Ectodermal cell (in vitro differentiated cells): ENCODE data around the gene BRMS1L.

Source experiments
- H3K27ac ChIP-seq: 2 replicates; pipeline ENCODE4 v1.7.0; 2013; ENCODE audit warnings: mild to moderate bottlenecking, low read depth, low read length; ENCODE audit not compliant: insufficient read depth, poor library complexity, severe bottlenecking
- H3K27me3 ChIP-seq: 2 replicates; pipeline ENCODE4 v1.7.0; 2013; ENCODE audit warnings: mild to moderate bottlenecking, low read length; ENCODE audit not compliant: insufficient read depth, control insufficient read depth, poor library complexity, severe bottlenecking
- H3K36me3 ChIP-seq: one replicate; pipeline ENCODE4 v1.7.0; 2013; ENCODE audit warnings: low read length; ENCODE audit not compliant: control insufficient read depth, insufficient read depth
- H3K4me1 ChIP-seq: one replicate; pipeline ENCODE4 v1.7.0; 2013; ENCODE audit warnings: low read length; ENCODE audit not compliant: control insufficient read depth, insufficient read depth
- H3K4me3 ChIP-seq: 2 replicates; pipeline ENCODE4 v1.7.0; 2013; ENCODE audit warnings: low read depth, low read length, control low read depth; ENCODE audit not compliant: insufficient read depth
- H3K9me3 ChIP-seq: 2 replicates; pipeline ENCODE4 v1.7.0; 2013; ENCODE audit warnings: mild to moderate bottlenecking, low read length, moderate library complexity; ENCODE audit not compliant: control insufficient read depth
- WGBS, 2 experiments: methylation state at CpG; one replicate each; pipeline ENCODE4 v1.1.7; 2013; ENCODE audit warnings: missing lambda C conversion rate in 2 of 2; 5-methylcytosine and 5-hydroxymethylcytosine counted together

The BRMS1L gene

DNA sequence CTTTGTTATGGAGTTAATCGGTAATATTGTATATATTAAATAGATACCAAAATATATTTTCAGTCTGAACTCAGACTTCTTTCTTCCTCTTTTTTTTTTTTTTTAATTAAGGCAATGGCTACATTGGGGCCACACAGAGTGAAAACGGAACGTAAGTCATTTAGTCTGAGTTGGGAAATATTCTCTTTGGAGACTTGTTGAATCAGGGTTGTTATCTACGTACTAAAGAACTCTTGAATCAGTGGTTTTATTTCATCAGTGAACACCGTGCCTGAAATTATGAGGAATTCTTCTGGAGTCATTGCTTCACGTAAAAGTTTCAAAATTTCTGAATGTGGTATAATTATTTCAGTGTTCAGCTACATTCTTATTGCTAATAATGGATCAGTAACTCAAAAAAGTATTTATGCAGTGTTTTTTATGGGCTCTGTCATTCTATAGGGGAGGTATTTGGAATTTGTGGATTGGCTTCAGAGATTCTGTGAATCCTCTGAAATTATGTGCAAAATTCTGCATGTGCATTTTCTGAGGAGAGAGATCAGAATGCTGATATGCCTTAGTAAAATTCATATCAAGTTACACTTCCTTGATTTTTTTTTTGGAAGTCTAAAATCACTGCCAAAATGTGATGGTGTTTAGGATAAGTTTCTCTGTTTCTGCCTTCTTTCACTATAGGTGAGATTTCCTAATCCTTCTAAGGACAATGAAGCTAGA, 39.6 kb downstream of the BRMS1L start:
- no peaks in the 10 kb centered on the region for H3K27me3 ChIP-seq
- no peak overlapping the region for H3K4me3 ChIP-seq
- 94 to 97% methylated on average over 5 of the region's 6 CpGs for WGBS, 2 experiments
- H3K27ac ChIP-seq: no peak overlapping the region
- H3K36me3 ChIP-seq: peaks cover 13% of the 10 kb centered on the region
- no peaks in the 10 kb centered on the region for H3K9me3 ChIP-seq
- H3K4me1 ChIP-seq: peaks cover under 1% of the 10 kb centered on the region

GRCh38 chr14:35866595-35867279, 40.6 kb downstream of the BRMS1L start:
- no peaks in the 10 kb centered on the region for H3K4me1 ChIP-seq
- H3K27me3 ChIP-seq: no peaks in the 10 kb centered on the region
- no peak overlapping the region for H3K27ac ChIP-seq
- peaks cover 13% of the 10 kb centered on the region for H3K36me3 ChIP-seq
- WGBS, 2 experiments: 91 to 93% methylated on average over 2 of the region's 2 CpGs
- H3K4me3 ChIP-seq: no peak overlapping the region
- H3K9me3 ChIP-seq: no peaks in the 10 kb centered on the region

- Histone ChIP-seq H3K27ac (no peak overlapping the region), H3K4me3 (no peak overlapping the region), H3K9me3 (no peaks in the 10 kb centered on the region), H3K27me3 (no peaks in the 10 kb centered on the region), H3K36me3 (peaks cover 13% of the 10 kb centered on the region), H3K4me1 (no peaks in the 10 kb centered on the region)
- 100% methylated on average over 1 to 2 of the region's 2 CpGs for WGBS, 2 experiments
Measured at GRCh38 chr14:35867280-35867629, 41.1 kb downstream of the BRMS1L start.

DNA sequence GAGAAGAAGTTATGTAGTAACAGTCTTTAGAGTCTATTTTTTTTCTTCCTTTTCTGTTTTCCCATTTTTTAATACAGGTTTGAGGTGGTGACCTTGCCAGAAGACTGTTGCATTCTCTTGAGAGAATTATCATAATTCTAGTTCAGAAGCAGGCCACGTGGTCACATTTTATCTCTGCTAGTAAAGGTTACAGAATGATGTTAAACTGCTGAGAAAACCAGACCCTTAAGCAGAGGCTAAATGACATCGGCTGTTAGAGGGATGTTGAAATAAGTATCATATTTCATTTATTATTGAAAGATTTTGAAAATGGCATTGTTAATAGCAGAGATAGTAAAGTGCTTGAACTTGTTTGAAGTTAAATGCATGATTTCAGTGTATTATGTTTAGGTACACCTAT, 49.2 kb downstream of the BRMS1L start:
- Histone ChIP-seq H3K4me1 (no peaks in the 10 kb centered on the region), H3K4me3 (no peak overlapping the region), H3K27me3 (no peaks in the 10 kb centered on the region), H3K27ac (no peak overlapping the region), H3K9me3 (no peaks in the 10 kb centered on the region), H3K36me3 (no peaks in the 10 kb centered on the region)
- WGBS, 2 experiments: 91 to 97% methylated on average over 2 of the region's 2 CpGs

DNA sequence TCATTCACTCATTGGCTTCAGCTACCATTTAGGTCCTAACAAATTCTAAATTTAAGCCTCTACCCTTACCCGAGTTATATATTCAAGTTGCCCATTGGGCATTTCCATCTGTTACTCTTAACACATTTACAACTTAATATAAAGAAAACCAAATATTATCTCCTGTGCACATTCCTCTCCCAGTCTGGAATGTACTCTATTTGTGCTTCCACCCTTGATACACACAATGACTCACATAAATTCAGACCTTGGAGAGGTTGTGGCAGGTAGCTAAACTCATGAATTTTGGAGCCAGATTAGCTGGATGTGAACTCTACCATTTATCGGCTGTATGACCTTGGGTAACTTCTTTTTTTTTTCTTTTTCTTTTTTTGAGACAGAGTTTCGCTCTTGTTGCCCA, 51.1 kb downstream of the BRMS1L start:
- Histone ChIP-seq H3K36me3 (no peaks in the 10 kb centered on the region), H3K9me3 (no peaks in the 10 kb centered on the region), H3K27me3 (no peaks in the 10 kb centered on the region), H3K4me1 (no peaks in the 10 kb centered on the region), H3K27ac (no peak overlapping the region), H3K4me3 (no peak overlapping the region)
- 94 to 96% methylated on average over 3 of the region's 3 CpGs for WGBS, 2 experiments

- Histone ChIP-seq H3K27ac (no peak overlapping the region), H3K4me3 (no peak overlapping the region), H3K9me3 (no peaks in the 10 kb centered on the region), H3K36me3 (no peaks in the 10 kb centered on the region), H3K27me3 (no peaks in the 10 kb centered on the region), H3K4me1 (no peaks in the 10 kb centered on the region)
- WGBS, 2 experiments: 87% methylated on average over 9 of the region's 9 CpGs
Measured at GRCh38 chr14:35878272-35879150, 52.4 kb downstream of the BRMS1L start.

DNA sequence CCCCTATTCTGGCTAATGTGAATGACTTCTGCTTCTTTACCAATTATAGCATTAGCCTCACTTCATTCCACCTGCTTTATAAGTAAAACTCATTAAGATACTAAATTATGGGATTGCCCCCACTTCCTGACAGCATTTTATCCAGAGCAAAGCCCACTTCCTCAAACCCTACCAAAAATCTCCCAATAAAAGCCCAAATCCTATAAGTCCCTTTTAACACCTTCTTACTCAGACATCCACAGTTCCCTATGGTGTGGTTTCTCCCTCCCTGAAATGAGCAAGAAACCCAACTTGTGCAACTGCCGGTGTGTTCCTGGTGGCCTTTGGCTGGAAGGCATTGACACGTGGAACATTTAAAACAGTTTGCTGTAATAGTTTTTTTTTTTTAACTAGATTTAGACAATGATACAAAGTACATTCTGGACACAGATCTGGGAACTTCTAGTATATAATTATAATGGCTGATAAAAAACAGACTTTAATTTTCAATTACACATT, 53.1 kb downstream of the BRMS1L start:
- H3K9me3 ChIP-seq: no peaks in the 10 kb centered on the region
- no peak overlapping the region for H3K4me3 ChIP-seq
- H3K27ac ChIP-seq: no peak overlapping the region
- 100% methylated on average over 1 of the region's 2 CpGs; no CpG with 5 or more reads in 1 of the 2 experiments for WGBS, 2 experiments
- no peaks in the 10 kb centered on the region for H3K36me3 ChIP-seq
- no peaks in the 10 kb centered on the region for H3K27me3 ChIP-seq
- no peaks in the 10 kb centered on the region for H3K4me1 ChIP-seq

- no peak overlapping the region for H3K27ac ChIP-seq
- 100% methylated on average over 1 of the region's 1 CpG; no CpG with 5 or more reads in 1 of the 2 experiments for WGBS, 2 experiments
Measured at GRCh38 chr14:35879654-35880249, 53.6 kb downstream of the BRMS1L start.

DNA sequence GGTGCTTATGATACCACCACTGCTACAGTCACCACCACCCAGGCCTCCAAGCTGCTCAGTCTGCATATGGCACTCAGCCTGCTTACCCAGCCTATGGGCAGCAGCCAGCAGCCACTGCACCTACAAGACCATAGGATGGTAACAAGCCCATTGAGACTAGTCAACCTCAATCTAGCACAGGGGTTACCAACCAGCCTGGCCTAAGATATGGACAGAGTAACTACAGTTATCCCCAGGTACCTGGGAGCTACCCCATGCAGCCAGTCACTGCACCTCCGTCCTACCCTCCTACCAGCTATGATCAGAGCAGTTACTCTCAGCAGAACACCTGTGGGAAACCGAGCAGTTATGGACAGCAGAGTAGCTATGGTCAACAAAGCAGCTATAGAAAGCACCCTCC, 55.1 kb downstream of the BRMS1L start:
- no peaks in the 10 kb centered on the region for H3K4me1 ChIP-seq
- WGBS, 2 experiments: 93 to 95% methylated on average over 2 of the region's 2 CpGs
- no peaks in the 10 kb centered on the region for H3K9me3 ChIP-seq
- no peaks in the 10 kb centered on the region for H3K27me3 ChIP-seq
- H3K4me3 ChIP-seq: no peak overlapping the region
- H3K27ac ChIP-seq: no peak overlapping the region
- H3K36me3 ChIP-seq: no peaks in the 10 kb centered on the region

More at GRCh38 chr14:35879654-35880249, 53.6 kb downstream of the BRMS1L start:
- no peaks in the 10 kb centered on the region for H3K4me1 ChIP-seq
- H3K9me3 ChIP-seq: no peaks in the 10 kb centered on the region
- no peak overlapping the region for H3K4me3 ChIP-seq
- no peaks in the 10 kb centered on the region for H3K36me3 ChIP-seq
- H3K27me3 ChIP-seq: no peaks in the 10 kb centered on the region
